Psoas muscle (tissue), 8 donors: ENCODE data around the gene MORN1. TPM values are rescaled to one million over a fixed set of nuclear protein-coding genes. Genes with fewer than 3 reads are reported as not detected.

Experiments used
- ATAC-seq, 4 donors: fragments of 200-7000 bp; cut with Tn5 transposase; one replicate each; pipeline ENCODE4 v1.9.1; 2020; ENCODE audit warnings: moderate library complexity in 3 of 4, mild to moderate bottlenecking in 2 of 4
- DNase-seq, 2 donors: peaks; one replicate each; pipeline ENCODE4 v3.0.0-alpha.2; 2020
- H3K27ac ChIP-seq: fragments of 200-600 bp; one replicate; pipeline ENCODE4 v1.8.0; 2022
- H3K27me3 ChIP-seq, 3 donors: fragments of 200-600 bp in 1 of 3; one replicate each; pipeline versions ENCODE4 v1.6.1 to v1.8.0; 2013 to 2022; ENCODE audit warnings: low read length in 2 of 3, mild to moderate bottlenecking in 2 of 3, moderate library complexity in 1 of 3; ENCODE audit not compliant: insufficient read depth in 3 of 3
- H3K36me3 ChIP-seq, 2 donors: fragments of 200-600 bp in 1 of 2; one replicate each; pipeline versions ENCODE4 v1.6.1 to v1.8.0; 2013 to 2022; ENCODE audit warnings: low read depth in 1 of 2, mild to moderate bottlenecking in 1 of 2, moderate library complexity in 1 of 2; ENCODE audit not compliant: insufficient read depth in 1 of 2
- H3K4me1 ChIP-seq: fragments of 200-600 bp; one replicate; pipeline ENCODE4 v1.8.0; 2022
- H3K4me3 ChIP-seq: fragments of 200-600 bp; one replicate; pipeline ENCODE4 v1.8.0; 2022; ENCODE audit warnings: mild to moderate bottlenecking
- H3K9me3 ChIP-seq: fragments of 200-600 bp; one replicate; pipeline ENCODE4 v1.8.0; 2022
- CTCF ChIP-seq: fragments of 200-600 bp; IDR thresholded peaks from one replicate; pipeline ENCODE4 v1.8.0; 2022; ENCODE audit warnings: antibody characterized with exemption
- WGBS, 3 donors: extraction: QIAGEN DNeasy Blood & Tissue Kit; methylation state at CpG; one replicate each; pipeline versions ENCODE4 v1.1.6 to v1.1.7; 2013; 5-methylcytosine and 5-hydroxymethylcytosine counted together
- intact Hi-C, 2 donors: fragments of 100-400 bp; cut with DNase I; formaldehyde crosslinking; loops; one replicate each; pipeline versions ENCODE4 v1.11.0 to v1.14.2; 2022
- polyA plus RNA-seq, 3 donors: library from polyadenylated mRNA; stranded (reverse); fragments of 200-250 nt; gene quantifications; one replicate each; pipeline ENCODE4 v1.2.3, GENCODE V29; 2013
- total RNA-seq, 4 donors: library from RNA; stranded (reverse); fragmentation: NEBNext Ultra II Directional in 2 of 4; extraction: Animal tissue kit (Norgen Biotek cat#: 25700) in 2 of 4; gene quantifications; one replicate each; pipeline versions ENCODE4 v1.2.1 to v1.2.4, GENCODE V29; 2021 to 2023
- donor health status: healthy with polysubstance abuse.
- donor health status: DM: no; HTN: no; CAD: no; lungs with moderate emphysema.
- donor health status: Bipolar disorder and iron deficiency.
- donor health status: healthy.
- donor health status: DM: yes; HTN: yes; CAD: no.
- donor health status: DM: no; HTN: no; CAD: no.
- donor health status: DM: no; HTN: no; CAD: no.
- donor health status: DM: yes; HTN: yes; CAD: no.

MORN1 gene
- total and polyA plus RNA-seq, 7 donors = 1.2 to 7.3 (median 4.2) TPM

GRCh38 chr1:2294033-2294724 lies 97.2 kb downstream of the MORN1 start:
- no peak overlapping the region for H3K27ac ChIP-seq

GRCh38 chr1:2292725-2293450 lies 98.5 kb downstream of the MORN1 start:
- WGBS, 3 donors = 91 to 95% (median 92%) methylated on average over 26 to 30 of the region's 30 CpGs
- intact Hi-C loops = no loop called here
- ATAC-seq = no peak
- Histone ChIP-seq H3K36me3 (no peaks in the 10 kb centered on the region), H3K27me3 (no peaks in the 10 kb centered on the region), H3K27ac (no peak overlapping the region), H3K4me1 (peaks cover 45% of the 10 kb centered on the region), H3K4me3 (no peak overlapping the region), H3K9me3 (no peaks in the 10 kb centered on the region)
- DNase-seq = no peak
- TF ChIP-seq CTCF = no peak

More at GRCh38 chr1:2294033-2294724, 97.2 kb downstream of the MORN1 start:
- intact Hi-C loops = no loop called here
- ATAC-seq (no peak), DNase-seq (no peak)
- H3K4me3 ChIP-seq = no peak overlapping the region
- no peaks in the 10 kb centered on the region for H3K9me3 ChIP-seq
- WGBS, 3 donors = 46 to 56% (median 48%) methylated on average over 23 of the region's 23 CpGs
- peaks cover 49% of the 10 kb centered on the region for H3K4me1 ChIP-seq
- H3K27me3 ChIP-seq = no peaks in the 10 kb centered on the region
- no peak for TF ChIP-seq CTCF
- no peaks in the 10 kb centered on the region for H3K36me3 ChIP-seq

GRCh38 chr1:2291577-2291976 lies 99.8 kb downstream of the MORN1 start:
- whole genome bisulfite sequencing, 3 donors = 58 to 67% (median 63%) methylated on average over 5 of the region's 5 CpGs
- H3K4me1 ChIP-seq = peaks cover 45% of the 10 kb centered on the region

GRCh38 chr1:2290595-2291510 lies 100.5 kb downstream of the MORN1 start:
- H3K9me3 ChIP-seq = no peaks in the 10 kb centered on the region
- peak overlapping the region; percentile 36 for H3K4me3 ChIP-seq
- H3K27ac ChIP-seq = peak overlapping the region; percentile 64
- peaks cover 45% of the 10 kb centered on the region for H3K4me1 ChIP-seq
- intact Hi-C loops = no loop called here
- WGBS, 3 donors = 21 to 42% (median 24%) methylated on average over 41 of the region's 41 CpGs
- no peaks in the 10 kb centered on the region for H3K36me3 ChIP-seq
- DNase-seq (peak; percentile 88), ATAC-seq (peak; percentile 45 to 77 (median 67))
- no peaks in the 10 kb centered on the region for H3K27me3 ChIP-seq
- no peak for TF ChIP-seq CTCF

More at GRCh38 chr1:2291577-2291976, 99.8 kb downstream of the MORN1 start:
- Histone ChIP-seq H3K9me3 (no peaks in the 10 kb centered on the region), H3K27me3 (no peaks in the 10 kb centered on the region), H3K4me3 (no peak overlapping the region), H3K27ac (peak overlapping the region; percentile 30), H3K36me3 (no peaks in the 10 kb centered on the region)
- DNase-seq = no peak
- ATAC-seq = no peak
- intact Hi-C loops = no loop called here
- TF ChIP-seq CTCF = no peak
